SK-N-SH (cell line): Measurements from ENCODE around the gene PPP1R13L. TPM values are rescaled to one million over a fixed set of nuclear protein-coding genes. Genes with fewer than 3 reads are reported as not detected.

ENCODE experiments used
- CTCF ChIA-PET: fragments of 300-600, 350-600 bp; formaldehyde crosslinking; extraction: SDS; loops from one replicate; lab custom pipeline; 2021; lab: Yijun Ruan, JAX
- POLR2A ChIA-PET: fragments of 350-600 bp; sonication (Branson Sonifier 250); formaldehyde crosslinking; extraction: SDS; loops from one replicate; lab custom pipeline; 2020; ENCODE audit warnings: antibody characterized with exemption, inconsistent platforms; lab: Yijun Ruan, JAX
- DNase-seq: peaks from one replicate; pipeline ENCODE4 v3.0.0; 2012
- H2AFZ ChIP-seq: fragments of 200-600 bp; sonication (generic); 2 replicates; pipeline ENCODE4 v1.8.1; 2016; ENCODE audit warnings: antibody characterized with exemption, mild to moderate bottlenecking, low read depth
- H3F3A ChIP-seq: fragments of 200-600 bp; sonication (generic); replicated peaks from 2 replicates; pipeline ENCODE3; 2016; ENCODE audit warnings: antibody characterized with exemption, mild to moderate bottlenecking; ENCODE audit not compliant: insufficient read depth
- H3K27ac ChIP-seq, 2 experiments: fragments of 200-500 bp in 1 of 2; fragments of 200-600 bp in 1 of 2; sonication (Bioruptor generic) in 1 of 2; sonication (generic), shearing (Covaris generic) in 1 of 2; 2 replicates each; pipeline versions ENCODE4 v1.5.1 to v1.6.1; 2014 to 2016; ENCODE audit warnings: low read depth in 2 of 2, inconsistent platforms in 1 of 2, low read length in 1 of 2, mild to moderate bottlenecking in 1 of 2, mixed read lengths in 1 of 2
- H3K27me3 ChIP-seq: fragments of 200-600 bp; sonication (generic), shearing (Covaris generic); 2 replicates; pipeline ENCODE4 v1.6.1; 2016; ENCODE audit warnings: mixed run types; ENCODE audit not compliant: insufficient read depth
- H3K36me3 ChIP-seq, 2 experiments: fragments of 200-500 bp in 1 of 2; fragments of 200-600 bp in 1 of 2; sonication (Bioruptor generic) in 1 of 2; sonication (generic) in 1 of 2; replicated peaks in 1 of 2; 2 replicates each; pipeline versions ENCODE3 to v1.5.1; 2014 to 2016; ENCODE audit warnings: low read length in 1 of 2, mild to moderate bottlenecking in 1 of 2; ENCODE audit not compliant: insufficient read depth in 2 of 2, control insufficient read depth in 1 of 2
- H3K4me1 ChIP-seq, 2 experiments: fragments of 200-500 bp in 1 of 2; fragments of 200-600 bp in 1 of 2; sonication (Bioruptor generic) in 1 of 2; sonication (generic), shearing (Covaris generic) in 1 of 2; 2 replicates each; pipeline versions ENCODE4 v1.5.1 to v1.6.1; 2014 to 2016; ENCODE audit warnings: low read depth in 1 of 2, low read length in 1 of 2, mixed run types in 1 of 2; ENCODE audit not compliant: insufficient read depth in 2 of 2, control insufficient read depth in 1 of 2
- H3K4me2 ChIP-seq: fragments of 200-600 bp; sonication (generic), shearing (Covaris generic); 2 replicates; pipeline ENCODE4 v1.6.1; 2017; ENCODE audit warnings: mixed run types
- H3K4me3 ChIP-seq, 2 experiments: fragments of 200-500 bp in 1 of 2; fragments of 200-600 bp in 1 of 2; sonication (Bioruptor generic) in 1 of 2; sonication (generic), shearing (Covaris generic) in 1 of 2; 2 replicates each; pipeline versions ENCODE4 v1.5.1 to v1.8.1; 2014 to 2016; ENCODE audit warnings: low read depth in 2 of 2, inconsistent platforms in 1 of 2, low read length in 1 of 2, mild to moderate bottlenecking in 1 of 2, mixed read lengths in 1 of 2, moderate library complexity in 1 of 2
- H3K79me2 ChIP-seq: fragments of 200-600 bp; sonication (generic); 2 replicates; pipeline ENCODE4 v1.8.1; 2017; ENCODE audit warnings: mild to moderate bottlenecking; ENCODE audit not compliant: insufficient read depth
- H3K9ac ChIP-seq: fragments of 200-600 bp; sonication (generic); 2 replicates; pipeline ENCODE4 v1.6.1; 2017; ENCODE audit warnings: mixed run types
- H3K9me2 ChIP-seq: fragments of 200-600 bp; sonication (generic); 2 replicates; pipeline ENCODE4 v1.6.1; 2017; ENCODE audit warnings: mixed run types
- H3K9me3 ChIP-seq: fragments of 200-600 bp; sonication (generic); 2 replicates; pipeline ENCODE4 v1.6.1; 2017; ENCODE audit warnings: mixed run types, mild to moderate bottlenecking, moderate library complexity
- H4K20me1 ChIP-seq: fragments of 200-600 bp; sonication (generic); 2 replicates; pipeline ENCODE4 v1.6.1; 2017; ENCODE audit warnings: mild to moderate bottlenecking, mixed run types; ENCODE audit not compliant: insufficient read depth
- ELF1 ChIP-seq: IDR thresholded peaks from 2 replicates; pipeline ENCODE4 v1.4.0; 2012
- EP300 ChIP-seq, 2 experiments: IDR thresholded peaks; 2 replicates each; pipeline versions ENCODE4 v1.4.0 to v1.6.1; 2012; ENCODE audit warnings: borderline replicate concordance in 1 of 2, low read depth in 1 of 2, low read length in 1 of 2
- EZH2phosphoT487 ChIP-seq: fragments of 200-600 bp; sonication (generic); IDR thresholded peaks from 2 replicates; pipeline ENCODE4 v1.6.1; 2017; ENCODE audit warnings: low read depth, mixed run types, mild to moderate bottlenecking, antibody characterized with exemption, moderate library complexity, borderline replicate concordance
- FOXJ3 ChIP-seq: sonication (generic); formaldehyde crosslinking; IDR thresholded peaks from 2 replicates; pipeline ENCODE4 v1.5.1; 2020; ENCODE audit warnings: mild to moderate bottlenecking, missing genetic modification reagents
- GABPA ChIP-seq: IDR thresholded peaks from 2 replicates; pipeline ENCODE4 v1.4.0; 2012; ENCODE audit warnings: low read depth, mild to moderate bottlenecking
- JUND ChIP-seq: IDR thresholded peaks from 2 replicates; pipeline ENCODE4 v1.4.0; 2012
- MXI1 ChIP-seq: IDR thresholded peaks from 2 replicates; pipeline ENCODE4 v1.6.1; 2012; ENCODE audit warnings: mild to moderate bottlenecking, low read depth, low read length, improper control_type of control experiment
- POLR2AphosphoS5 ChIP-seq: IDR thresholded peaks from 2 replicates; pipeline ENCODE4 v1.6.1; 2012; ENCODE audit warnings: low read depth, low read length
- RCOR1 ChIP-seq: fragments of 150-350 bp; IDR thresholded peaks from 2 replicates; pipeline ENCODE4 v1.6.1; 2017; ENCODE audit warnings: antibody characterized with exemption, low read length
- RFX5 ChIP-seq: IDR thresholded peaks from 2 replicates; pipeline ENCODE4 v1.6.1; 2012; ENCODE audit warnings: mild to moderate bottlenecking, improper control_type of control experiment, low read length
- TAF1 ChIP-seq: IDR thresholded peaks from 2 replicates; pipeline ENCODE4 v1.6.1; 2012; ENCODE audit warnings: low read depth, mild to moderate bottlenecking, low read length, moderate library complexity, borderline replicate concordance
- TEAD4 ChIP-seq: IDR thresholded peaks from 2 replicates; pipeline ENCODE4 v1.4.0; 2012; ENCODE audit warnings: mild to moderate bottlenecking, borderline replicate concordance; ENCODE audit not compliant: insufficient read depth
- USF1 ChIP-seq: IDR thresholded peaks from 2 replicates; pipeline ENCODE4 v1.4.0; 2012; ENCODE audit warnings: low read depth, borderline replicate concordance
- USF2 ChIP-seq: fragments of 150-350 bp; IDR thresholded peaks from 2 replicates; pipeline ENCODE4 v1.6.1; 2017; ENCODE audit warnings: antibody characterized with exemption, low read length, low read depth, borderline replicate concordance
- YY1 ChIP-seq: IDR thresholded peaks from 2 replicates; pipeline ENCODE4 v1.4.0; 2012; ENCODE audit warnings: low read depth, mild to moderate bottlenecking
- ZBTB33 ChIP-seq: IDR thresholded peaks from 2 replicates; pipeline ENCODE4 v1.4.0; 2012; ENCODE audit warnings: low read depth, borderline replicate concordance
- WGBS: methylation state at CpG from one replicate; pipeline ENCODE4 v1.1.6; 2017; ENCODE audit warnings: low lambda C conversion rate; 5-methylcytosine and 5-hydroxymethylcytosine counted together
- polyA plus RNA-seq, 3 experiments: library from polyadenylated mRNA; depleted of rRNA; stranded (reverse); fragments of >200 nt; gene quantifications; 2 replicates each; pipeline ENCODE4 v1.2.3, GENCODE V29; 2012
- TF ChIP-seq, protein P1 (sequence below): fragments of 200-600 bp; sonication (generic); IDR thresholded peaks from 2 replicates; pipeline ENCODE4 v1.6.1; 2017; ENCODE audit warnings: antibody characterized with exemption, mild to moderate bottlenecking, moderate library complexity

PPP1R13L gene
- polyA plus RNA-seq, 1 of the 3 experiments (the other 2 are of a cell fraction), result 18.0 TPM

GRCh38 chr19:45417151-45417550 lies 12.3 kb upstream of the PPP1R13L start (continued):
- TF ChIP-seq RCOR1 (no peak), GABPA (no peak), RFX5 (no peak), TEAD4 (no peak), POLR2AphosphoS5 (no peak), MXI1 (no peak), USF1 (no peak), JUND (no peak)

- H3K9me3 ChIP-seq, result no peaks in the 10 kb centered on the region
- no peaks in the 10 kb centered on the region for H3K27me3 ChIP-seq
- no peaks in the 10 kb centered on the region for H4K20me1 ChIP-seq
- no peak overlapping the region for H3K4me2 ChIP-seq
- TF ChIP-seq EP300 (IDR thresholded peaks at IDR 0.05; ENCODE audit: borderline replicate concordance in 1 of 2, low read depth in 1 of 2, low read length in 1 of 2), result no peak
- no peak for TF ChIP-seq ELF1
- TF ChIP-seq ZBTB33, result no peak
- no peak for TF ChIP-seq USF2
- TF ChIP-seq FOXJ3 (CRISPR knock-in tag), result no peak
- no peak for TF ChIP-seq POLR2AphosphoS5
- no peak for TF ChIP-seq TAF1
- TF ChIP-seq EZH2phosphoT487, result no peak
- no peak for TF ChIP-seq YY1
- TF ChIP-seq, protein P1, sequence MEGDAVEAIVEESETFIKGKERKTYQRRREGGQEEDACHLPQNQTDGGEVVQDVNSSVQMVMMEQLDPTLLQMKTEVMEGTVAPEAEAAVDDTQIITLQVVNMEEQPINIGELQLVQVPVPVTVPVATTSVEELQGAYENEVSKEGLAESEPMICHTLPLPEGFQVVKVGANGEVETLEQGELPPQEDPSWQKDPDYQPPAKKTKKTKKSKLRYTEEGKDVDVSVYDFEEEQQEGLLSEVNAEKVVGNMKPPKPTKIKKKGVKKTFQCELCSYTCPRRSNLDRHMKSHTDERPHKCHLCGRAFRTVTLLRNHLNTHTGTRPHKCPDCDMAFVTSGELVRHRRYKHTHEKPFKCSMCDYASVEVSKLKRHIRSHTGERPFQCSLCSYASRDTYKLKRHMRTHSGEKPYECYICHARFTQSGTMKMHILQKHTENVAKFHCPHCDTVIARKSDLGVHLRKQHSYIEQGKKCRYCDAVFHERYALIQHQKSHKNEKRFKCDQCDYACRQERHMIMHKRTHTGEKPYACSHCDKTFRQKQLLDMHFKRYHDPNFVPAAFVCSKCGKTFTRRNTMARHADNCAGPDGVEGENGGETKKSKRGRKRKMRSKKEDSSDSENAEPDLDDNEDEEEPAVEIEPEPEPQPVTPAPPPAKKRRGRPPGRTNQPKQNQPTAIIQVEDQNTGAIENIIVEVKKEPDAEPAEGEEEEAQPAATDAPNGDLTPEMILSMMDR, result no peak
- H3K36me3 ChIP-seq, result peaks cover 14 to 68% of the 10 kb centered on the region in 2 experiments
- CTCF ChIA-PET, result interaction anchor here (1.0 to 2.5 kb wide), 3 partner anchors 64 to 71 kb away, joined by 3 to 10 read pairs (median 5); no protein-coding TSS in a partner anchor
- no peak overlapping the region for H3K4me3 ChIP-seq
- H3K9me2 ChIP-seq, result no peaks in the 10 kb centered on the region
- H3K4me1 ChIP-seq, result no peaks in the 10 kb centered on the region
- H3K9ac ChIP-seq, result no peak overlapping the region
- DNase-seq, result no peak
- WGBS, result 100% methylated on average over 7 of the region's 8 CpGs
- peaks cover 14% of the 10 kb centered on the region; the same call in 1 of the 2 replicates for H3K79me2 ChIP-seq
- no peak overlapping the region for H3K27ac ChIP-seq
- POLR2A ChIA-PET, result no interaction called here
- no peak overlapping the region for H2AFZ ChIP-seq
- peaks cover 15% of the 10 kb centered on the region for H3F3A ChIP-seq
Observed at GRCh38 chr19:45414468-45414867, 9.6 kb upstream of the PPP1R13L start.
